Measurements from ENCODE around the gene PLAAT5. TPM values are rescaled to one million over a fixed set of nuclear protein-coding genes. Genes with fewer than 3 reads are reported as not detected.

PLAAT5 gene
- total and polyA plus RNA-seq, 2 donors from 2014 or later: 0.72 to 7.6 TPM

- peaks cover 0 to 4% (median 0%) of the 10 kb centered on the region in 3 donors for H3K9me3 ChIP-seq (ENCODE audit: control insufficient read depth in 2 of 3, insufficient read depth in 1 of 3, low read length in 3 of 3)
These were observed 32.2 kb upstream of the PLAAT5 start for GRCh38 chr11:63523151-63523550.

GRCh38 chr11:63521896-63522295 lies 30.9 kb upstream of the PLAAT5 start:
- no peak for FAIRE-seq
- no peak overlapping the region for H3K4me3 ChIP-seq (ENCODE audit: low read length in 3 of 3)
- TF ChIP-seq CTCF (IDR thresholded peaks at IDR 0.05; ENCODE audit: borderline replicate concordance, extremely low read depth, insufficient read depth): no peak
- H3K27ac ChIP-seq (ENCODE audit: low read depth in 2 of 2, low read length in 2 of 2): no peak overlapping the region
- no peaks in the 10 kb centered on the region for H3K27me3 ChIP-seq (ENCODE audit: control insufficient read depth, insufficient read depth, low read length)
- no peaks in the 10 kb centered on the region for H3K36me3 ChIP-seq (ENCODE audit: control insufficient read depth in 2 of 3, insufficient read depth in 3 of 3, low read length in 3 of 3)
- no peak for DNase-seq
- H3K4me1 ChIP-seq (ENCODE audit: control insufficient read depth in 2 of 3, insufficient read depth in 2 of 3, low read depth in 1 of 3, low read length in 3 of 3): no peaks in the 10 kb centered on the region
- no peak overlapping the region for H3K9ac ChIP-seq (ENCODE audit: low read length in 3 of 3)
- peaks cover 0 to 4% (median 0%) of the 10 kb centered on the region in 3 donors for H3K9me3 ChIP-seq (ENCODE audit: control insufficient read depth in 2 of 3, insufficient read depth in 1 of 3, low read length in 3 of 3)
- intact Hi-C loops (cut with DNase I): no loop called here

More at GRCh38 chr11:63523151-63523550, 32.2 kb upstream of the PLAAT5 start:
- Histone ChIP-seq H3K9ac (ENCODE audit: low read length in 3 of 3) (no peak overlapping the region), H3K4me3 (ENCODE audit: low read length in 3 of 3) (no peak overlapping the region), H3K4me1 (ENCODE audit: control insufficient read depth in 2 of 3, insufficient read depth in 2 of 3, low read depth in 1 of 3, low read length in 3 of 3) (no peaks in the 10 kb centered on the region), H3K27me3 (ENCODE audit: control insufficient read depth, insufficient read depth, low read length) (no peaks in the 10 kb centered on the region), H3K36me3 (ENCODE audit: control insufficient read depth in 2 of 3, insufficient read depth in 3 of 3, low read length in 3 of 3) (no peaks in the 10 kb centered on the region), H3K27ac (ENCODE audit: low read depth in 2 of 2, low read length in 2 of 2) (no peak overlapping the region)
- TF ChIP-seq CTCF (IDR thresholded peaks at IDR 0.05; ENCODE audit: borderline replicate concordance, extremely low read depth, insufficient read depth): no peak
- DNase-seq (no peak), FAIRE-seq (no peak)
- intact Hi-C loops (cut with DNase I): no loop called here

- no peak for FAIRE-seq
- H3K4me3 ChIP-seq (ENCODE audit: low read length in 3 of 3): no peak overlapping the region
These were observed 29.7 kb upstream of the PLAAT5 start for GRCh38 chr11:63520606-63521170.

More at GRCh38 chr11:63520606-63521170, 29.7 kb upstream of the PLAAT5 start:
- Histone ChIP-seq H3K27me3 (ENCODE audit: control insufficient read depth, insufficient read depth, low read length) (no peaks in the 10 kb centered on the region), H3K27ac (ENCODE audit: low read depth in 2 of 2, low read length in 2 of 2) (no peak overlapping the region), H3K9ac (ENCODE audit: low read length in 3 of 3) (no peak overlapping the region), H3K36me3 (ENCODE audit: control insufficient read depth in 2 of 3, insufficient read depth in 3 of 3, low read length in 3 of 3) (no peaks in the 10 kb centered on the region), H3K9me3 (ENCODE audit: control insufficient read depth in 2 of 3, insufficient read depth in 1 of 3, low read length in 3 of 3) (peaks cover 0 to 4% (median 0%) of the 10 kb centered on the region in 3 donors), H3K4me1 (ENCODE audit: control insufficient read depth in 2 of 3, insufficient read depth in 2 of 3, low read depth in 1 of 3, low read length in 3 of 3) (no peaks in the 10 kb centered on the region)
- no peak for DNase-seq
- intact Hi-C loops (cut with DNase I): no loop called here
- no peak for TF ChIP-seq CTCF (IDR thresholded peaks at IDR 0.05; ENCODE audit: borderline replicate concordance, extremely low read depth, insufficient read depth)

All from kidney (tissue), 14 donors.